Body of pancreas (tissue), 4 donors: ENCODE measurements around the gene S100P.

Source experiments
- POLR2A ChIP-seq, 3 donors: fragments of 450-650 bp; IDR thresholded peaks; one replicate each; pipeline ENCODE4 v1.6.1; 2016; ENCODE audit warnings: antibody characterized with exemption in 3 of 3, mild to moderate bottlenecking in 2 of 3
- TF ChIP-seq, protein P1 (sequence below), 7 experiments: fragments of 450-650 bp in 4 of 7; fragments of 200-600 bp in 3 of 7; sonication (generic) in 3 of 7; IDR thresholded peaks; one replicate each; pipeline ENCODE4 v1.5.1; 2016 to 2019; ENCODE audit warnings: antibody characterized with exemption in 7 of 7

DNA sequence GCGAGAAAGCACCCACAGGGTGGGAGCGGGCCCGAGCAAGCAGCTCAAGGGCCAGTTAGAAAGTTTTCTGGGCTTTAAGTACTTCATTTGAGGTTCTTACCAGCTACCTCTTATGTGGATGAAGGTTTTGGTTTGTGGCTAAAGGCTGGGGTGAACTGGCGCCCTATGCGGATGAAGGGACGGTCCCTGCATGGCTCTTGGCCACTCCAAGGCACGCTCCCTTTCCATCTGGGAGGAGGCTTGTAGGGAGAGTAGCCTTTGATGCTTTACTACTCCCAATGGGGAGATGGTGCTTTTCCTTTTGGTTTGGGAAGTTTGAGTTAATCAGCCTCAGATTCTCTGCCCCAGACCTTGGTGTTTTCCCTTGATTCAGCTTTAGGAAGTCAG, 35.5 kb upstream of the S100P start:
- TF ChIP-seq, protein P1, sequence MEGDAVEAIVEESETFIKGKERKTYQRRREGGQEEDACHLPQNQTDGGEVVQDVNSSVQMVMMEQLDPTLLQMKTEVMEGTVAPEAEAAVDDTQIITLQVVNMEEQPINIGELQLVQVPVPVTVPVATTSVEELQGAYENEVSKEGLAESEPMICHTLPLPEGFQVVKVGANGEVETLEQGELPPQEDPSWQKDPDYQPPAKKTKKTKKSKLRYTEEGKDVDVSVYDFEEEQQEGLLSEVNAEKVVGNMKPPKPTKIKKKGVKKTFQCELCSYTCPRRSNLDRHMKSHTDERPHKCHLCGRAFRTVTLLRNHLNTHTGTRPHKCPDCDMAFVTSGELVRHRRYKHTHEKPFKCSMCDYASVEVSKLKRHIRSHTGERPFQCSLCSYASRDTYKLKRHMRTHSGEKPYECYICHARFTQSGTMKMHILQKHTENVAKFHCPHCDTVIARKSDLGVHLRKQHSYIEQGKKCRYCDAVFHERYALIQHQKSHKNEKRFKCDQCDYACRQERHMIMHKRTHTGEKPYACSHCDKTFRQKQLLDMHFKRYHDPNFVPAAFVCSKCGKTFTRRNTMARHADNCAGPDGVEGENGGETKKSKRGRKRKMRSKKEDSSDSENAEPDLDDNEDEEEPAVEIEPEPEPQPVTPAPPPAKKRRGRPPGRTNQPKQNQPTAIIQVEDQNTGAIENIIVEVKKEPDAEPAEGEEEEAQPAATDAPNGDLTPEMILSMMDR (IDR thresholded peaks at IDR 0.05) = no peak
- no peak for TF ChIP-seq POLR2A (IDR thresholded peaks at IDR 0.05)
